Left cardiac atrium (tissue), 4 donors: ENCODE results near the gene FOXB1. TPM values are rescaled to one million over a fixed set of nuclear protein-coding genes. Genes with fewer than 3 reads are reported as not detected.

Source experiments
- ATAC-seq, 2 donors: fragments of 200-7000 bp; cut with Tn5 transposase; one replicate each; pipeline ENCODE4 v1.9.1; 2020; ENCODE audit warnings: mild to moderate bottlenecking in 2 of 2, moderate library complexity in 2 of 2
- DNase-seq: peaks from one replicate; pipeline ENCODE4 v3.0.0-alpha.2; 2020
- intact Hi-C, 2 donors: fragments of 100-400 bp; cut with DNase I; formaldehyde crosslinking; loops; one replicate each; pipeline versions ENCODE4 v1.14.1 to v1.15.1; 2022 to 2023
- total RNA-seq, 2 donors: library from RNA; stranded (reverse); fragmentation: NEBNext Ultra II Directional; extraction: Animal tissue kit (Norgen Biotek cat#: 25700); gene quantifications; one replicate each; pipeline ENCODE4 v1.2.1, GENCODE V29; 2021
- donor health status: DM: no; HTN: yes; CAD: no.
- donor health status: DM: no; HTN: yes; CAD: no; lungs with severe emphysema.
- donor health status: DM: yes; HTN: yes; CAD: no.
- donor health status: Dilated cardiomyopathy.

Gene FOXB1
- total RNA-seq, 2 donors from 2014 or later, result not detected

DNA sequence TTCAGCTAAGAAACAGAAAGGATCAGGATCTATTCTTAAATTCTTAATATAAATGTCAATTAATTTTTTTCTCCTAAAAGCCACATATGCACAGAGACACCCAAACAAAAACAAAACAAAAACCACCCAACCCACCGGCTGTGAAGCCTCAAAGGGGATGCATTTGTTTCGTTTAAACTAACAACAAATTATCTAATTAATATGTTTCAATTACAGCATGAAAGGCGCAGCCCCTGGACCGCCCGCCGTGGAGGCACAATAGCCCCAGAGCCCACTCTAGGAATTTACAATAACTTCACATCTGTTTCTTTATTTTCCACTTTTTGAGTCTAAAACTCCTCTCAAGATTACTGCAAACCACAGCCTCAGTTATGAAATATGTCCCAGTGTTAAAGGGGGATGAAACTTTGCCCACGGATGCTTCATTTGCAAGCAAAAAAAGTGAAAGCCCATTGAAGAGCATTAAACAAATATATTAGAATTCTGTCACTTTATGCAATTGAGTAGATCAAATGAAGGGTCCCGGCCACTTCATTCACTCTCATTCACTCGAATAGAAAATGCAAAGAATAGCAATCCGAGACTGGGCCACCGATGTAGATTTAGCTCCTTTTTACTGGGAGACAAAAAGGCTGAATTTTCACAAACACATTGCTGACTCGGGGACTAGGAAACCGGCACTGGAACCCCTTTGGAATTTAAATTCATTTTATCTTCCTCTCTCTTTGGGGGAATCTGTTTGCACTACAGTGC, 6.0 kb downstream of the FOXB1 start:
- ATAC-seq (no peak), DNase-seq (no peak)
- intact Hi-C loops, result no loop called here

DNA sequence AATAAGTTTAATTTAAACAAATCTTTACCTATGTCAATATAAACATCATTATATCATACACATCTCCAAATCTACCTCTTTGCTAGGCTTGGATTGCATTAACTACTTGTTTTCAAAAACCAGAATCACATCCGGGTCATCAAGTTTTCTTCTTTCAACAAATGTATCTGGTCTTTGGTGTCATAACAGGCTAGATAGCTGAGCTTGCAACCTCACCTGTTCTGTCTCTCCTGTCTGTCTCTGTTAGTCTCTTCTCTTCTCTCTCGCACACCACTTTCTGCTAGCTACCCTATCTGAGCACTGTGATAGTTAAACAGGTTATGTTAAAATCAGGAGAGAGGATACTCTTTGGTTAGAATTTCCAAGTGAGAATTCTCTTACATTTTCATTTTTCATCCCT, 6.7 kb downstream of the FOXB1 start:
- ATAC-seq (no peak), DNase-seq (no peak)
- intact Hi-C loops, result no loop called here

- intact Hi-C loops, result no loop called here
- no peak for ATAC-seq
- DNase-seq, result no peak
These were observed 8.6 kb downstream of the FOXB1 start for GRCh38 chr15:60012695-60013094.

DNA sequence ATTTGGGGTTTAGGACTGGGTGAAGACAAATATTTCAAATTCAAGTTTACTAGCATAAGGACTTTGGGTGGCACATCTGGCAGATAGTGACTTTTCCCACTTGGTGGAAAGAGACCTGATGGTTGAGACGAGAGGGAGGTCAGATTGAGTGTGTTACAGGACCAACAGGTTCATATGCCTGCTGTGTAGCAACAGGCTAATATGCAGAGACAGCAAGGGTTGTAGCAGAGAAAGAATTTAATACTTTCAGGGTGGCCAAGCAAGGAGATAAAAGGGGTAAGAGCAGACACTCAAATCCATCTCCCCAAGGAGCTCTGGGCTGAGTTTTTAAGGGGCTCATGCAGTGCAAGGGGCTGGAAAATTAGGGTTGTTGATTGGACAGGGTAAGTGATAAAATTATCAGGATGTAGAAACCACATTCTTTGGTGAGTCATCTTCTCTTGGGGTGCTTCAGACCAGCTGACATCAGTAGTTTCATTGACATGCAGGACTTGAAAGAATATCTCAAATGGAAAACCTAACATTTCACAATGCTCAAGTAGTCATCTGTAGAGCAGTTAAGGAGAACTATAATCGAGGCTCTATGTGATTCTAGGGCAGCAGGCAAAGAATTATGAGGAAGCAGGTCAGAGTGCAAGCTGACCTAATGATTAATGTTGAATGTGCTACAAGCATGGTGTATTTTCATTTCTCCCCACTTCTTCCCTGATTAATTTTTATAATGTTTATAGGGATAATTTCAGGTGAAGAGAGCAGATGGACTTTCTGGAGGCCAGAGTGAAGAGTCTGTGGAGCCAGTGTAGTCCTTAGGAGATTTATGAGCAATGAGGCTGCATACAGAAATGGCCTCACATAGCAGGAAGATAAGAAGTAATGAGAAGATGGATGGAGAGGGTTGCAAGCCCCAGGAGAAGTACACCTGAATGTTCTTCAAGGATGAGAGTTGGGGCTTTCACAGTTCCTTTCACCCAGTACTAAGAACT, 13.7 kb downstream of the FOXB1 start:
- DNase-seq (no peak), ATAC-seq (no peak)
- intact Hi-C loops, result no loop called here

DNA sequence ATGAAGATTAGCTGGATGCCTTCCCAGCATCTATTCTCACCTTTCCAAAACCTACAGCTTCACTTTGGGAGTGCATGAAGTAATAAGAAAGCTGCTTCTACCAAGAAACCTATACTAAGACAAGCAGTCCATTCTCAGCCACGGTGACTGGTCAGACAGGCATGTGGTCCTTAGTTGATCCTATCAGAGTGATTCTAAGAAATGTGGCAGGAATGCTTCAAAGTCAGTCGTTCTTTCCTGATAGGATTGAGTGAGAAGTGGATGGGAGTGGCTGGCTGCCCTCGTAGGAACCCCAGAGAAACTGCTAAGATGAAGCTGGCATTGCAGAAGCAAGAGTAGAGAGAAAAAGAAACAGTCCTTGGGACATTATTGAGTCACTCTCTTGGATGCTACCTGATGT, 16.6 kb downstream of the FOXB1 start:
- DNase-seq (no peak), ATAC-seq (no peak)
- intact Hi-C loops, result no loop called here

- no peak for DNase-seq
These were observed 17.7 kb downstream of the FOXB1 start for GRCh38 chr15:60021589-60022378.

GRCh38 chr15:60022379-60022741, 18.2 kb downstream of the FOXB1 start:
- intact Hi-C loops, result no loop called here
- ATAC-seq, result no peak

More at GRCh38 chr15:60021589-60022378, 17.7 kb downstream of the FOXB1 start:
- intact Hi-C loops, result no loop called here
- ATAC-seq, result no peak

GRCh38 chr15:60026555-60026954, 22.4 kb downstream of the FOXB1 start:
- no peak for DNase-seq
- no peak for ATAC-seq
- intact Hi-C loops, result no loop called here

More at GRCh38 chr15:60022379-60022741, 18.2 kb downstream of the FOXB1 start:
- no peak for DNase-seq

- intact Hi-C loops, result no loop called here
- no peak for ATAC-seq
- DNase-seq, result no peak
These were observed 31.2 kb downstream of the FOXB1 start for GRCh38 chr15:60035344-60035743.

DNA sequence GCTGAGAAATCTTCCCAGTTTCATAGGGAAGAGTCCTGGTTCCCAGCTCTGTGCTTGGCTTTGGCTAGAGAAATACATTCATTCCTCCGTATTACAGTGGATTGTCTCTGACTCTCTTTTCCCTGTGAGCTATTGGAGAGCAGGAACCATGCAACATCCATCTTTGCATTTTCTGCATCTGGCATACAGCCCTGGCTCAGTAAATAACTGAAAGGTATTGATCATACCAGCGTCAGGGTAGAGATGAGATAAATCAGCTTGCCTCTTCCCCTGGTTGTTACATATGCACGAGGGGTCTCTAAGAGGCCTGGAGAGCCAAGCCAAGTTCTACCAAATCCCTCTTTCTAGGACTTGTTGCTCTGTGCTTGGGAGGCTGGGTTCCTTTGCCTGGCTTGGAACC, 35.2 kb downstream of the FOXB1 start:
- ATAC-seq (no peak), DNase-seq (no peak)
- intact Hi-C loops, result no loop called here

- intact Hi-C loops, result no loop called here
- no peak for ATAC-seq
- DNase-seq, result no peak
These were observed 39.8 kb downstream of the FOXB1 start for GRCh38 chr15:60043744-60044435.

- intact Hi-C loops, result no loop called here
- no peak for DNase-seq
- ATAC-seq, result no peak
These were observed 40.6 kb downstream of the FOXB1 start for GRCh38 chr15:60044636-60045270.

- ATAC-seq (no peak), DNase-seq (no peak)
- intact Hi-C loops, result no loop called here
These were observed 43.6 kb downstream of the FOXB1 start for GRCh38 chr15:60047701-60048100.

DNA sequence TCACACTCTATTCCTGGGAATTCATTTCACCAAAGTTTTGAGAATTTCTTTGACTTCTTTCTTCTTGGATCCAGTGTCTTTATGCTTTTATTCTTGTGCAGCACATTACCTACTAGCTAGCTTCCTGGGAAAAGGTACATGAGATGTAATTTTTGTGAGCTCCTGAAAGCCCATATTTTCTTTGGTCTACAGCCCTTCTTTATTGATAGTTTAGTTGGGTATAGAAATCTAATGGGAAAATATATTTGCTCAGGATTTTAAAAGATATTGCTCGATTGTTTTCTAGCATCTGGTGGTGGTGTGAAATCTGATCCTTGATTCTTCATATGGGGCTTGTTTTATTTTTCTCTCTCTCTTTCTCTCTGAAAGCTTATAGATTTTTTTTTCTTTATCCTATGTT, 45.8 kb downstream of the FOXB1 start:
- no peak for ATAC-seq
- no peak for DNase-seq
- intact Hi-C loops, result loop anchor here in 1 of 2 donors (10.0 kb wide), 1 partner anchor 125 kb away; no protein-coding TSS in a partner anchor

- intact Hi-C loops, result loop anchor here in 1 of 2 donors (10.0 kb wide), 1 partner anchor 128 kb away; no protein-coding TSS in a partner anchor
- no peak for DNase-seq
These were observed 48.7 kb downstream of the FOXB1 start for GRCh38 chr15:60052796-60053195.

GRCh38 chr15:60054472-60054871, 50.4 kb downstream of the FOXB1 start:
- intact Hi-C loops, result loop anchor here in 1 of 2 donors (10.0 kb wide), 1 partner anchor 130 kb away; no protein-coding TSS in a partner anchor
- DNase-seq (no peak), ATAC-seq (no peak)

More at GRCh38 chr15:60052796-60053195, 48.7 kb downstream of the FOXB1 start:
- no peak for ATAC-seq
